HEK293 (cell line): ENCODE data around the gene FAM110D.

Experiments
- CTCF ChIA-PET: fragments of 350-600 bp; formaldehyde crosslinking; extraction: SDS; loops from one replicate; lab custom pipeline; 2021; ENCODE audit warnings: antibody characterized with exemption; lab: Yijun Ruan, JAX
- POLR2A ChIA-PET: fragments of 300-600 bp; formaldehyde crosslinking; extraction: SDS; loops from one replicate; lab custom pipeline; 2020; ENCODE audit warnings: antibody characterized with exemption, inconsistent platforms; lab: Yijun Ruan, JAX
- H3K27ac ChIP-seq: fragments of 200-500 bp; sonication (Bioruptor generic); 2 replicates; pipeline ENCODE4 v1.5.1; 2014; ENCODE audit warnings: low read depth, low read length, control low read depth, inconsistent platforms; ENCODE audit errors: extremely low read depth
- H3K36me3 ChIP-seq, 2 experiments: fragments of 200-500 bp in 1 of 2; sonication (Bioruptor generic) in 1 of 2; 1 replicate in 1 of 2; 2 replicates in 1 of 2; pipeline ENCODE4 v1.5.1; 2014 to 2017; ENCODE audit warnings: inconsistent platforms in 2 of 2, low read length in 2 of 2; ENCODE audit not compliant: control insufficient read depth in 2 of 2, insufficient read depth in 1 of 2
- H3K4me1 ChIP-seq: fragments of 200-500 bp; sonication (Bioruptor generic); 2 replicates; pipeline ENCODE4 v1.5.1; 2014; ENCODE audit warnings: mild to moderate bottlenecking, low read length, inconsistent platforms; ENCODE audit not compliant: control insufficient read depth, insufficient read depth
- H3K4me3 ChIP-seq: 2 replicates; pipeline ENCODE4 v1.5.1; 2011; ENCODE audit warnings: low read depth, mild to moderate bottlenecking, control low read depth, low read length, moderate library complexity
- H3K9me3 ChIP-seq: fragments of 200-500 bp; sonication (Bioruptor generic); 2 replicates; pipeline ENCODE4 v1.5.1; 2014; ENCODE audit warnings: low read depth, low read length, inconsistent platforms; ENCODE audit not compliant: control insufficient read depth, insufficient read depth
- CTCF ChIP-seq: fragments of 450-650 bp; formaldehyde crosslinking; IDR thresholded peaks from 2 replicates; pipeline ENCODE4 v1.5.1; 2016; ENCODE audit warnings: missing biosample characterization, missing genetic modification characterization
- EGR2 ChIP-seq: fragments of 450-650 bp; formaldehyde crosslinking; IDR thresholded peaks from 2 replicates; pipeline ENCODE4 v1.5.1; 2016; ENCODE audit warnings: low read depth, missing biosample characterization, missing genetic modification characterization
- OVOL3 ChIP-seq: fragments of 450-650 bp; formaldehyde crosslinking; IDR thresholded peaks from 2 replicates; pipeline ENCODE4 v1.5.1; 2016; ENCODE audit warnings: missing biosample characterization, missing genetic modification characterization
- PATZ1 ChIP-seq: fragments of 450-650 bp; formaldehyde crosslinking; IDR thresholded peaks from 2 replicates; pipeline ENCODE4 v1.5.1; 2016; ENCODE audit warnings: missing biosample characterization, missing genetic modification characterization
- PRDM1 ChIP-seq: fragments of 450-650 bp; formaldehyde crosslinking; IDR thresholded peaks from 2 replicates; pipeline ENCODE4; 2016; ENCODE audit warnings: missing biosample characterization, missing genetic modification characterization
- REPIN1 ChIP-seq: fragments of 450-650 bp; formaldehyde crosslinking; IDR thresholded peaks from 2 replicates; pipeline ENCODE4 v1.5.1; 2017; ENCODE audit warnings: missing biosample characterization, missing genetic modification characterization, low read depth
- SP3 ChIP-seq: fragments of 450-650 bp; formaldehyde crosslinking; IDR thresholded peaks from 2 replicates; pipeline ENCODE4 v1.5.1; 2016; ENCODE audit warnings: missing biosample characterization, missing genetic modification characterization
- TRIM28 ChIP-seq: IDR thresholded peaks from 2 replicates; pipeline ENCODE4 v1.6.1; 2011; ENCODE audit warnings: low read length, control low read depth, borderline replicate concordance
- YY1 ChIP-seq: fragments of 450-650 bp; formaldehyde crosslinking; IDR thresholded peaks from 2 replicates; pipeline ENCODE4 v1.5.1; 2018; ENCODE audit warnings: missing biosample characterization, missing genetic modification characterization
- ZBTB1 ChIP-seq: fragments of 450-650 bp; formaldehyde crosslinking; IDR thresholded peaks from 2 replicates; pipeline ENCODE4 v1.5.1; 2016; ENCODE audit warnings: missing biosample characterization, missing genetic modification characterization
- ZFHX2 ChIP-seq: fragments of 450-650 bp; formaldehyde crosslinking; conservative IDR thresholded peaks from 2 replicates; pipeline ENCODE4 v1.5.1; 2016; ENCODE audit warnings: missing biosample characterization, missing genetic modification characterization
- ZFP37 ChIP-seq: fragments of 450-650 bp; formaldehyde crosslinking; IDR thresholded peaks from 2 replicates; pipeline ENCODE4 v1.5.1; 2016; ENCODE audit warnings: missing biosample characterization, missing genetic modification characterization
- ZIC2 ChIP-seq: fragments of 450-650 bp; formaldehyde crosslinking; IDR thresholded peaks from 2 replicates; pipeline ENCODE4 v1.5.1; 2016; ENCODE audit warnings: missing biosample characterization, missing genetic modification characterization
- ZNF10 ChIP-seq: fragments of 450-650 bp; formaldehyde crosslinking; IDR thresholded peaks from 2 replicates; pipeline ENCODE4 v1.5.1; 2017; ENCODE audit warnings: missing biosample characterization, missing genetic modification characterization
- ZNF155 ChIP-seq: fragments of 450-650 bp; formaldehyde crosslinking; IDR thresholded peaks from 2 replicates; pipeline ENCODE4 v1.5.1; 2016; ENCODE audit warnings: missing biosample characterization, missing genetic modification characterization
- ZNF2 ChIP-seq: fragments of 450-650 bp; formaldehyde crosslinking; IDR thresholded peaks from 2 replicates; pipeline ENCODE4 v1.5.1; 2016; ENCODE audit warnings: missing biosample characterization, missing genetic modification characterization
- ZNF223 ChIP-seq: fragments of 450-650 bp; formaldehyde crosslinking; IDR thresholded peaks from 2 replicates; pipeline ENCODE4 v1.5.1; 2016; ENCODE audit warnings: missing biosample characterization, missing genetic modification characterization
- ZNF23 ChIP-seq: fragments of 450-650 bp; formaldehyde crosslinking; IDR thresholded peaks from 2 replicates; pipeline ENCODE4 v1.5.1; 2016; ENCODE audit warnings: missing biosample characterization, missing genetic modification characterization, borderline replicate concordance
- ZNF280D ChIP-seq: fragments of 450-650 bp; formaldehyde crosslinking; IDR thresholded peaks from 2 replicates; pipeline ENCODE4 v1.5.1; 2016; ENCODE audit warnings: missing biosample characterization, missing genetic modification characterization
- ZNF398 ChIP-seq: fragments of 450-650 bp; formaldehyde crosslinking; IDR thresholded peaks from 2 replicates; pipeline ENCODE4 v1.5.1; 2017; ENCODE audit warnings: missing biosample characterization, missing genetic modification characterization
- ZNF426 ChIP-seq: fragments of 450-650 bp; formaldehyde crosslinking; IDR thresholded peaks from 2 replicates; pipeline ENCODE4 v1.5.1; 2017; ENCODE audit warnings: missing biosample characterization, missing genetic modification characterization, mild to moderate bottlenecking, inconsistent platforms, moderate library complexity
- ZNF704 ChIP-seq: fragments of 450-650 bp; formaldehyde crosslinking; IDR thresholded peaks from 2 replicates; pipeline ENCODE4 v1.5.1; 2016; ENCODE audit warnings: missing biosample characterization, missing genetic modification characterization
- ZNF785 ChIP-seq: fragments of 450-650 bp; formaldehyde crosslinking; IDR thresholded peaks from 2 replicates; pipeline ENCODE4 v1.5.1; 2016; ENCODE audit warnings: missing biosample characterization, missing genetic modification characterization
- ZSCAN30 ChIP-seq: fragments of 450-650 bp; IDR thresholded peaks from 2 replicates; pipeline ENCODE4 v1.5.1; 2018; ENCODE audit warnings: missing biosample characterization, mild to moderate bottlenecking, missing genetic modification characterization, moderate library complexity

The FAM110D gene

GRCh38 chr1:26110731-26111529 is 47.9 kb upstream of the FAM110D start (continued):
- peak; percentile 74; the same call in 1 of the 2 replicates for TF ChIP-seq ZNF223 (tag by site-specific recombination)
- TF ChIP-seq PRDM1 (tag by site-specific recombination), result no peak
- TF ChIP-seq ZNF10 (tag by site-specific recombination), result peak; percentile 33; the same call in 1 of the 2 replicates
- TF ChIP-seq ZIC2 (tag by site-specific recombination), result peak; percentile 93
- no peak for TF ChIP-seq ZNF23

GRCh38 chr1:26111530-26112406 is 47.1 kb upstream of the FAM110D start, which contains the start of gene PDIK1L:
Gene PDIK1L (plus strand): TSS chr1:26111824. CDS start chr1:26114309, 2,485 bp downstream.
- POLR2A ChIA-PET, result interaction anchor here (0.9 to 1.8 kb wide), 8 partner anchors 12 to 168 kb away, joined by 3 to 7 read pairs (median 4); partner anchors contain the start of genes CEP85 and SH3BGRL3
- Histone ChIP-seq H3K4me3 (peak within 1 kb of the TSS; percentile 92), H3K9me3 (no peaks in the 10 kb centered on the region), H3K36me3 (peaks cover 5 to 27% of the 10 kb centered on the region in 2 experiments; a peak in 2 of 3 replicates), H3K4me1 (no peaks in the 10 kb centered on the region), H3K27ac (peak within 1 kb of the TSS; percentile 87)
- CTCF ChIA-PET, result interaction anchor here (0.7 to 2.5 kb wide), 3 partner anchors 15 to 33 kb away, joined by 3 to 18 read pairs (median 4); no protein-coding TSS in a partner anchor
- no peak; the same call in 1 of the 2 replicates for TF ChIP-seq ZBTB1 (tag by site-specific recombination)
- TF ChIP-seq SP3 (tag by site-specific recombination), result peak; percentile 47
- TF ChIP-seq ZNF426 (tag by site-specific recombination), result no peak
- peak; percentile 20 for TF ChIP-seq ZNF398
- peak; percentile 77; the same call in 1 of the 2 replicates for TF ChIP-seq REPIN1 (tag by site-specific recombination)
- peak; percentile 77 for TF ChIP-seq ZFHX2 (tag by site-specific recombination)
- TF ChIP-seq YY1, result peak; percentile 94
- peak; percentile 62; the same call in 1 of the 2 replicates for TF ChIP-seq ZNF2 (tag by site-specific recombination)
- peak; percentile 44 for TF ChIP-seq ZSCAN30
- peak; percentile 64 for TF ChIP-seq EGR2
- TF ChIP-seq ZFP37, result 0 out of 2 replicates have a peak, but pooled peaks have one; percentile 78
- no peak for TF ChIP-seq ZNF704
- no peak for TF ChIP-seq TRIM28
- TF ChIP-seq ZNF155 (tag by site-specific recombination), result no peak
- TF ChIP-seq ZNF785 (tag by site-specific recombination), result no peak
- 0 out of 2 replicates have a peak, but pooled peaks have one; percentile 19 for TF ChIP-seq OVOL3
- peak; percentile 28; the same call in 1 of the 2 replicates for TF ChIP-seq CTCF (tag by site-specific recombination)
- TF ChIP-seq PATZ1 (tag by site-specific recombination), result peak; percentile 92
- 0 out of 2 replicates have a peak, but pooled peaks have one; percentile 36 for TF ChIP-seq ZNF280D (tag by site-specific recombination)
